GM23338 (cell line): ENCODE data around the gene FSIP2.

Source experiments
- CREB1 ChIP-seq: fragments of 250-450 bp; sonication (Bioruptor Pico); IDR thresholded peaks from 2 replicates; pipeline ENCODE4 v1.5.0; 2020; ENCODE audit warnings: low read depth, mild to moderate bottlenecking, moderate library complexity
- EZH2 ChIP-seq: fragments of 200-600 bp; sonication (generic); IDR thresholded peaks from one replicate; pipeline ENCODE4 v1.8.0; 2017; ENCODE audit warnings: antibody characterized with exemption, mild to moderate bottlenecking, low read depth; ENCODE audit not compliant: unreplicated experiment
- EZH2phosphoT487 ChIP-seq: fragments of 200-600 bp; sonication (generic); IDR thresholded peaks from one replicate; pipeline ENCODE4 v1.8.1; 2018; ENCODE audit warnings: antibody characterized with exemption; ENCODE audit not compliant: unreplicated experiment
- JUNB ChIP-seq: IDR thresholded peaks from one replicate; pipeline ENCODE4 v1.6.1; 2016; ENCODE audit warnings: antibody characterized with exemption; ENCODE audit not compliant: unreplicated experiment
- POLR2AphosphoS5 ChIP-seq: IDR thresholded peaks from 2 replicates; pipeline ENCODE4 v1.6.1; 2016; ENCODE audit warnings: antibody characterized with exemption, low read depth
- TF ChIP-seq, protein P1 (sequence below), 2 experiments: fragments of 200-600 bp in 1 of 2; sonication (generic) in 1 of 2; conservative IDR thresholded peaks; 2 replicates each; pipeline versions ENCODE4 v1.5.1 to v1.6.1; 2016 to 2017; ENCODE audit warnings: antibody characterized with exemption in 2 of 2, low read depth in 2 of 2, mild to moderate bottlenecking in 2 of 2, moderate library complexity in 1 of 2
- TF ChIP-seq, protein P2 (sequence below): IDR thresholded peaks from one replicate; pipeline ENCODE4 v1.6.1; 2018; ENCODE audit warnings: antibody characterized with exemption; ENCODE audit not compliant: unreplicated experiment

DNA sequence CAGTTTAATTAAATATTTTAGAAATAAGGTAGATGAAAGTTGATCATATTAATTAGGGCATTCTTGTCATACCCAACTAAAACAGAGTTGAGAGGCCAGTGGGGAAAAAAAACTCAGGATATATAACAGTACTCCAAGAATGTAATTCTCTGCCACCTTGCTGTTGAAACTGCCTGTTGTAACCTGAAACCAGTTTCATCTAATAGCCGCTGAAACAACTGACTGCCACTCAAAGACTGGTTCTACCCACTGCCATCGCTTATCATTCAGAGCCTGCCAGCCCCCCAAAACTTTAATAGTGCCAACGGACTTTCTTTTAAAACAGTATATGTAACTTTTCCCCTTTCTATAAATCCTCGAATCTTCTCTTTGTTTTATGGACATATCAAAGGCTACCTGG, 37.7 kb upstream of the FSIP2 start:
- no peak for TF ChIP-seq EZH2
- TF ChIP-seq, protein P1, sequence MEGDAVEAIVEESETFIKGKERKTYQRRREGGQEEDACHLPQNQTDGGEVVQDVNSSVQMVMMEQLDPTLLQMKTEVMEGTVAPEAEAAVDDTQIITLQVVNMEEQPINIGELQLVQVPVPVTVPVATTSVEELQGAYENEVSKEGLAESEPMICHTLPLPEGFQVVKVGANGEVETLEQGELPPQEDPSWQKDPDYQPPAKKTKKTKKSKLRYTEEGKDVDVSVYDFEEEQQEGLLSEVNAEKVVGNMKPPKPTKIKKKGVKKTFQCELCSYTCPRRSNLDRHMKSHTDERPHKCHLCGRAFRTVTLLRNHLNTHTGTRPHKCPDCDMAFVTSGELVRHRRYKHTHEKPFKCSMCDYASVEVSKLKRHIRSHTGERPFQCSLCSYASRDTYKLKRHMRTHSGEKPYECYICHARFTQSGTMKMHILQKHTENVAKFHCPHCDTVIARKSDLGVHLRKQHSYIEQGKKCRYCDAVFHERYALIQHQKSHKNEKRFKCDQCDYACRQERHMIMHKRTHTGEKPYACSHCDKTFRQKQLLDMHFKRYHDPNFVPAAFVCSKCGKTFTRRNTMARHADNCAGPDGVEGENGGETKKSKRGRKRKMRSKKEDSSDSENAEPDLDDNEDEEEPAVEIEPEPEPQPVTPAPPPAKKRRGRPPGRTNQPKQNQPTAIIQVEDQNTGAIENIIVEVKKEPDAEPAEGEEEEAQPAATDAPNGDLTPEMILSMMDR (conservative IDR thresholded peaks at IDR 0.05; ENCODE audit: low read depth in 2 of 2), result no peak
- no peak for TF ChIP-seq POLR2AphosphoS5
- TF ChIP-seq, protein P2, sequence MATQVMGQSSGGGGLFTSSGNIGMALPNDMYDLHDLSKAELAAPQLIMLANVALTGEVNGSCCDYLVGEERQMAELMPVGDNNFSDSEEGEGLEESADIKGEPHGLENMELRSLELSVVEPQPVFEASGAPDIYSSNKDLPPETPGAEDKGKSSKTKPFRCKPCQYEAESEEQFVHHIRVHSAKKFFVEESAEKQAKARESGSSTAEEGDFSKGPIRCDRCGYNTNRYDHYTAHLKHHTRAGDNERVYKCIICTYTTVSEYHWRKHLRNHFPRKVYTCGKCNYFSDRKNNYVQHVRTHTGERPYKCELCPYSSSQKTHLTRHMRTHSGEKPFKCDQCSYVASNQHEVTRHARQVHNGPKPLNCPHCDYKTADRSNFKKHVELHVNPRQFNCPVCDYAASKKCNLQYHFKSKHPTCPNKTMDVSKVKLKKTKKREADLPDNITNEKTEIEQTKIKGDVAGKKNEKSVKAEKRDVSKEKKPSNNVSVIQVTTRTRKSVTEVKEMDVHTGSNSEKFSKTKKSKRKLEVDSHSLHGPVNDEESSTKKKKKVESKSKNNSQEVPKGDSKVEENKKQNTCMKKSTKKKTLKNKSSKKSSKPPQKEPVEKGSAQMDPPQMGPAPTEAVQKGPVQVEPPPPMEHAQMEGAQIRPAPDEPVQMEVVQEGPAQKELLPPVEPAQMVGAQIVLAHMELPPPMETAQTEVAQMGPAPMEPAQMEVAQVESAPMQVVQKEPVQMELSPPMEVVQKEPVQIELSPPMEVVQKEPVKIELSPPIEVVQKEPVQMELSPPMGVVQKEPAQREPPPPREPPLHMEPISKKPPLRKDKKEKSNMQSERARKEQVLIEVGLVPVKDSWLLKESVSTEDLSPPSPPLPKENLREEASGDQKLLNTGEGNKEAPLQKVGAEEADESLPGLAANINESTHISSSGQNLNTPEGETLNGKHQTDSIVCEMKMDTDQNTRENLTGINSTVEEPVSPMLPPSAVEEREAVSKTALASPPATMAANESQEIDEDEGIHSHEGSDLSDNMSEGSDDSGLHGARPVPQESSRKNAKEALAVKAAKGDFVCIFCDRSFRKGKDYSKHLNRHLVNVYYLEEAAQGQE, result no peak
- TF ChIP-seq CREB1 (CRISPR knock-in tag), result no peak
- TF ChIP-seq EZH2phosphoT487, result no peak
- TF ChIP-seq JUNB, result no peak
